Kidney (tissue), 14 donors: ENCODE results near the gene PHAF1. TPM values are rescaled to one million over a fixed set of nuclear protein-coding genes. Genes with fewer than 3 reads are reported as not detected.

Experiments used
- DNase-seq, 5 donors: peaks; one replicate each; pipeline ENCODE4 v3.0.0-alpha.2; 2013 to 2020
- FAIRE-seq: peaks from 2 replicates; lab custom pipeline; 2012; peaks lifted over from hg19 to GRCh38; lab: Jason Lieb, UNC
- H3K27ac ChIP-seq, 2 donors: one replicate each; pipeline ENCODE4 v1.7.0; 2013; ENCODE audit warnings: low read depth in 2 of 2, low read length in 2 of 2, inconsistent platforms in 1 of 2
- H3K27me3 ChIP-seq: one replicate; pipeline ENCODE4 v1.7.1; 2013; ENCODE audit warnings: low read length, inconsistent platforms; ENCODE audit not compliant: control insufficient read depth, insufficient read depth
- H3K36me3 ChIP-seq, 3 donors: one replicate each; pipeline versions ENCODE4 v1.7.0 to v1.7.1; 2013; ENCODE audit warnings: low read length in 3 of 3, control low read depth in 1 of 3, inconsistent platforms in 1 of 3; ENCODE audit not compliant: insufficient read depth in 3 of 3, control insufficient read depth in 2 of 3
- H3K4me1 ChIP-seq, 3 donors: one replicate each; pipeline versions ENCODE4 v1.7.0 to v1.7.1; 2013; ENCODE audit warnings: low read length in 3 of 3, inconsistent platforms in 1 of 3, low read depth in 1 of 3; ENCODE audit not compliant: control insufficient read depth in 2 of 3, insufficient read depth in 2 of 3
- H3K4me3 ChIP-seq, 3 donors: one replicate each; pipeline versions ENCODE4 v1.7.0 to v1.8.1; 2013; ENCODE audit warnings: low read length in 3 of 3, control low read depth in 1 of 3, inconsistent platforms in 1 of 3
- H3K9ac ChIP-seq, 3 donors: one replicate each; pipeline versions ENCODE4 v1.7.0 to v1.7.1; 2013; ENCODE audit warnings: low read length in 3 of 3, control low read depth in 1 of 3, inconsistent platforms in 1 of 3
- H3K9me3 ChIP-seq, 3 donors: one replicate each; pipeline versions ENCODE4 v1.7.0 to v1.7.1; 2013; ENCODE audit warnings: low read length in 3 of 3, control low read depth in 1 of 3, inconsistent platforms in 1 of 3; ENCODE audit not compliant: control insufficient read depth in 2 of 3, insufficient read depth in 1 of 3
- intact Hi-C: fragments of 100-400 bp; cut with DNase I; formaldehyde crosslinking; loops from one replicate; pipeline ENCODE4 v1.11.1; 2022
- polyA plus RNA-seq: library from polyadenylated mRNA; stranded (reverse); fragments of 350-450 nt; fragmentation: Illumina TruSeq; extraction: RNeasy Lipid Tissue Mini Kit (QIAGEN cat#74804); gene quantifications from one replicate; pipeline ENCODE4 v1.2.3, GENCODE V29; 2014; ENCODE audit warnings: low read depth, low replicate concordance; ENCODE audit not compliant: insufficient read depth
- total RNA-seq: library from RNA; stranded (reverse); fragmentation: NEBNext Ultra II Directional; extraction: Animal tissue kit (Norgen Biotek cat#: 25700); gene quantifications from one replicate; pipeline ENCODE4 v1.2.1, GENCODE V29; 2021
- TF ChIP-seq, protein P1 (sequence below): IDR thresholded peaks from 3 replicates; pipeline ENCODE4 v1.5.1; 2012; ENCODE audit warnings: mild to moderate bottlenecking, moderate library complexity, borderline replicate concordance; ENCODE audit not compliant: insufficient read depth; ENCODE audit errors: extremely low read depth
- donor health status: control.
- donor health status: control.
- donor health status: control.
- donor health status: control.
- donor health status: control.
- donor health status: DM: yes; HTN: yes; CAD: no.
- donor health status: Normal renal cell carcinoma (clear cell type).

PHAF1 gene
- total and polyA plus RNA-seq, 2 donors from 2014 or later: 14.3 to 16.9 TPM

DNA sequence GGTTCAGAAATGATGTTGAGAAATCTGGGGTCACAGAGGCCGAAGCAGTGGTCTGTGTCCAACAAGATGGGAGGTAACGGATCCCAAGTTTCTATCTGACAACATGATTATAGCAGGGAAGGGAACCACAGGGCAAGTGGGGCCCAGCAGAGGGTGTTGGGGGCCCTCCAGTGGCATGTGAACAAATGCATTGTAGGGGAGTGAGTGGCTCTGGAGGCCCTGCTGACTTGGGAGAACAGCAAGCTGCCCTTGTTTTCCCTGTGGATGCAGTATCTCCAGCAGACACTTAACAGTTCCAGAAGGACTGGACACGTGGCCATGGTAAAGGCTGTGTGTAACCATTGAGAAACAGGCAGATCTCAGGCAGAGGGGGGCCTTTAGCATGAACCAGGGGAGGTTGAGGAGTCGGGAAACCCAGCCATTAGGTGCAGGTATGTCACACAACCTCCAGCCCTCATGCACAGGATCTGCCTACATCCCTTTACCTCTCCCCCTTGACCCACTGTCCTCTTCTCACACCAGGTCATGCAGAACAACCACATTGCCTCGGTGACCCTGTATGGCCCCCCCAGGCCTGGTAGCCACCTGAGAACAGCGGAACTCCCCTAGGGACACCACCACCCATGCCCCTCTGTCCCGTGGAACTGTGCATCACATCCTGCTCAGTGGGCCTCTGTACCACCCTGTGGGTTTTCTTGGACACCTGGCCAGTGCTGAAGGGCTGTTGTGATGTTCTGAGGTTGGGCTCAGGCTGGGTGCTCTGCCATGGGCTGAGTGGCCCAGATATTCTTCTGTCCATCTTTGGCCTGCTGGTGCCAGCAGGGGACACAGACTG lies 37.0 kb downstream of the PHAF1 start:
- Histone ChIP-seq H3K27me3 (no peaks in the 10 kb centered on the region), H3K4me1 (peaks cover 0 to 13% (median 0%) of the 10 kb centered on the region in 3 donors), H3K4me3 (no peak overlapping the region), H3K9me3 (no peaks in the 10 kb centered on the region), H3K27ac (no peak overlapping the region), H3K9ac (no peak overlapping the region), H3K36me3 (peaks cover 5 to 45% (median 27%) of the 10 kb centered on the region in 3 donors)
- peak in 1 of 5 donors; percentile 41 for DNase-seq
- intact Hi-C loops: no loop called here
- TF ChIP-seq, protein P1, sequence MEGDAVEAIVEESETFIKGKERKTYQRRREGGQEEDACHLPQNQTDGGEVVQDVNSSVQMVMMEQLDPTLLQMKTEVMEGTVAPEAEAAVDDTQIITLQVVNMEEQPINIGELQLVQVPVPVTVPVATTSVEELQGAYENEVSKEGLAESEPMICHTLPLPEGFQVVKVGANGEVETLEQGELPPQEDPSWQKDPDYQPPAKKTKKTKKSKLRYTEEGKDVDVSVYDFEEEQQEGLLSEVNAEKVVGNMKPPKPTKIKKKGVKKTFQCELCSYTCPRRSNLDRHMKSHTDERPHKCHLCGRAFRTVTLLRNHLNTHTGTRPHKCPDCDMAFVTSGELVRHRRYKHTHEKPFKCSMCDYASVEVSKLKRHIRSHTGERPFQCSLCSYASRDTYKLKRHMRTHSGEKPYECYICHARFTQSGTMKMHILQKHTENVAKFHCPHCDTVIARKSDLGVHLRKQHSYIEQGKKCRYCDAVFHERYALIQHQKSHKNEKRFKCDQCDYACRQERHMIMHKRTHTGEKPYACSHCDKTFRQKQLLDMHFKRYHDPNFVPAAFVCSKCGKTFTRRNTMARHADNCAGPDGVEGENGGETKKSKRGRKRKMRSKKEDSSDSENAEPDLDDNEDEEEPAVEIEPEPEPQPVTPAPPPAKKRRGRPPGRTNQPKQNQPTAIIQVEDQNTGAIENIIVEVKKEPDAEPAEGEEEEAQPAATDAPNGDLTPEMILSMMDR: no peak
- FAIRE-seq: no peak

DNA sequence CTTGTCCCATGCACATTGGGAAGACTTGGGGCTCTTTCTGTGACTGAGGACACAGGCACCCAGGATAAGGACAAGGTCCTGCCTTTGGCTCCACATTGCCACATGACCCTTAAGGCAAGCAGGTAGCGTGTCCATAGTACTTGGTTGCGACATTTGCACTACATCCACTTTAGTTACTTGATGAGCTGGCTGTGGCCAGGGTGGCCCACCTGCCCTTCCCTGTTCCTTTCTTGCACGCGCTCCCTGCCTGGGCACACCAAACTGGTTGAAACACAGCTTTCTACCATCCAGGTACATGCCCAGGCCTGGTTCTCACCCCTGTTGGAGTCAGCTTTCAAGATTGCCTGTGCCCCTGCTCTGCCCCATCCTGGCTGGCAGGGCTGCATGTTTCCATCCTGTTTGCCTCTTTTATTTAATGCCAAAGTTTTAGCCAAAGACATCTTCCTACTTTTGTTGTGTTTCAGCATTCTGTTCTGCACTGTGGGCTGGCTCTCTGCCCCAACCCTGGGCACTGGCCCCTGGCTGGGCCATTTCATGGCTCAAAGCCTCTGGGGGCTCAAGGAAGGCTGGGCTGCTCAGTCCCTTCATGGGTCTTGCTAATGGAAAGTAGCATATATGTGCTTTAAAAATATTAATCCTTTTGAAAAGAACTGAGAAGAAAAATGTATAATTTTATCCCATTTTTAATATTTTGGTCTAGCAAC lies 37.8 kb downstream of the PHAF1 start:
- Histone ChIP-seq H3K9ac (no peak overlapping the region), H3K9me3 (no peaks in the 10 kb centered on the region), H3K4me1 (peaks cover 0 to 14% (median 0%) of the 10 kb centered on the region in 3 donors), H3K27me3 (no peaks in the 10 kb centered on the region), H3K4me3 (no peak overlapping the region), H3K27ac (no peak overlapping the region), H3K36me3 (peaks cover 5 to 38% (median 25%) of the 10 kb centered on the region in 3 donors)
- intact Hi-C loops: no loop called here
- FAIRE-seq: no peak
- TF ChIP-seq, protein P1: no peak
- DNase-seq: peak in 1 of 5 donors; percentile 41

DNA sequence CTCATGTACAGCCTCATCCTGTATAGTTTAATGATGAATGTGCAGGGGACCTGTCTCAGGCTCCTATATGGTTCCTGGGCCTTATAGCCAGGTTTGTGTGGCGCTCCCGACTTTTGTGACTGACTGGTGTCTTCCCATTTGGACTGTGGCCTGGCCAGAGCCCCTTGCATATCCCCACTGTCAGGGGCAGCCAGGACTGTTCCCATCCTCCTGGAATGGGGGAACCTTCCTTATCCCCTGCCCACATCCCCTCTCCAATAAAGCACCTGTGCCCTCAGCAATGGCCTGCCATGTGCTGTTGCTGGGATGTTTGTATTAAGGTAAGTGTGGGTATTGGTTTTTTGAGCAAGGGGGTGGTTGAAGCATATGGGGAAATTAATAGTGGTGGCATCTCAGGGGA lies 38.5 kb downstream of the PHAF1 start:
- Histone ChIP-seq H3K9me3 (no peaks in the 10 kb centered on the region), H3K4me1 (peaks cover 0 to 14% (median 0%) of the 10 kb centered on the region in 3 donors), H3K27me3 (no peaks in the 10 kb centered on the region), H3K27ac (no peak overlapping the region), H3K36me3 (peaks cover 5 to 34% (median 21%) of the 10 kb centered on the region in 3 donors), H3K4me3 (no peak overlapping the region), H3K9ac (no peak overlapping the region)
- FAIRE-seq (no peak), DNase-seq (peak in 1 of 5 donors; percentile 20)
- TF ChIP-seq, protein P1: no peak
- intact Hi-C loops: no loop called here
